CD4-positive, alpha-beta T cell treated with Interleukin-2 at 100 ng/mL for 4 hours (primary cell): ENCODE results near the gene CSH2.

Source experiments
- DNase-seq: peaks from one replicate; pipeline ENCODE4 v3.0.0-alpha.2; 2020; ENCODE audit warnings: low spot score

Gene CSH2

GRCh38 chr17:63833741-63834373 is 39.6 kb downstream of the CSH2 start:
- no peak for DNase-seq

DNA sequence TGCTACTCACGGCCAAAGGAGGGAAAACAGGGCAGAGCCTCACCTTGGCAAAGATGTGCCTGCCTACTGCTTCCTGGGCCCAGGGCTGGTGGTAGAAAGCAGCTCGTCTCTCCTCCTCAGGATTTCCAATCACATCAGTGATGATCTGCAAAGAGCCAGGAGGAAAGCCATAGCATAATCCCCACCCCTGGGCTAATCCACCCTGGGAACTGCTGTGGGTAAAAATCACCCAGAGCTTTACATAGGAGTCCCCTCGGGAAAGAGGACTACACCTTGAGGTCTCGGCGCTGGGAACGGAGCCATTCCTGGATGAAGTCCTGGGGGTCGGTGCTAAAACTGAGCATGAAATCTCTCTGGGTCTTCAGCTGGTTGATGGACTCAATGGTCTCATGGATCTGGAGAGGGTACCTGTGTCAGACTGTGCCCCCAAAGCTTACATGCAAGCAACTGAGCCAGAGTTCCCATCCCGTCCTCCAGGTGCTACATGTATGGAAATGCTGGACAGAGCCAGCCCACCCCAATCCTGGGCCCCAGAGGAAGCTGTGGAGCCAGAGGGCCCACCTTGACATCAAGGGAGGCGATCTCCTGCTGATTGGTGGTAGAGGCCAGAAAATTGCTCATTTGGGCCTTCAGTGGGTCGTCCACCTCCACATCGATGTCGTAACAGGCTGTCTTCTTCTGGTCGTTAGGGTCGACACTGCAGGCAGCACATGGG is 40.3 kb downstream of the CSH2 start:
- DNase-seq: no peak

GRCh38 chr17:63832455-63832854 is 41.0 kb downstream of the CSH2 start:
- DNase-seq: no peak

DNA sequence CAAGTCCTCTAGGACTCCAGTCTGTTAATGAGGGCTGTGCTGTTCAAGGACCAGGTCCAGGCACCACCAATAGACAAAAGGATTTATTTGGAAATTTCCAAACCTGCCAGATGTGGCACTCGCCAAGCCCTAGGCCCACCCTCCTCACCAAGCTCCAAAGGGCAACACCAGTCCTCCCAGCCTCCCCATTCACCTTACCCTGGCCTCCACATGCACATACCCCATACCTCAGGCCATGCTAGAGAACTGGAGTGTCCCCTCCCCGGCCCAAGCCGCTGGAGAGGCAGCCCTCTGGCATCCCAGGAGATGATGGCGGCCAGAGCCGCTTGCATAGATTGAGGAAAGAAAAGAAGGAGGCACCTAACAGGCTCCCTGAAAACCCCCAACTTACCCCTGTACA is 41.5 kb downstream of the CSH2 start:
- DNase-seq: no peak

DNA sequence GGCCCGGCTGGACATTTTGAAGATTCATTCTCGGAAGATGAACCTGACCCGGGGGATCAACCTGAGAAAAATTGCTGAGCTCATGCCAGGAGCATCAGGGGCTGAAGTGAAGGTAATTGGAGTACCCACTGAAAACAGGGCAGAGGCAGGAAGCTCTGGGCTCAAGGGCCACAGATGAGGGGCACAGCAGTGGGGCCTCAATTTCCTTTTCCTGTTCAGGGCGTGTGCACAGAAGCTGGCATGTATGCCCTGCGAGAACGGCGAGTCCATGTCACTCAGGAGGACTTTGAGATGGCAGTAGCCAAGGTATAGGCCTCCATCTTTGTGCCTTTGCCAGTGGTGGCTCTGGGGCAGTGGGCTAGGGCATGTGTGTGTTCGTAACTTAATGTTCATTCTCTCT is 42.0 kb downstream of the CSH2 start:
- no peak for DNase-seq

DNA sequence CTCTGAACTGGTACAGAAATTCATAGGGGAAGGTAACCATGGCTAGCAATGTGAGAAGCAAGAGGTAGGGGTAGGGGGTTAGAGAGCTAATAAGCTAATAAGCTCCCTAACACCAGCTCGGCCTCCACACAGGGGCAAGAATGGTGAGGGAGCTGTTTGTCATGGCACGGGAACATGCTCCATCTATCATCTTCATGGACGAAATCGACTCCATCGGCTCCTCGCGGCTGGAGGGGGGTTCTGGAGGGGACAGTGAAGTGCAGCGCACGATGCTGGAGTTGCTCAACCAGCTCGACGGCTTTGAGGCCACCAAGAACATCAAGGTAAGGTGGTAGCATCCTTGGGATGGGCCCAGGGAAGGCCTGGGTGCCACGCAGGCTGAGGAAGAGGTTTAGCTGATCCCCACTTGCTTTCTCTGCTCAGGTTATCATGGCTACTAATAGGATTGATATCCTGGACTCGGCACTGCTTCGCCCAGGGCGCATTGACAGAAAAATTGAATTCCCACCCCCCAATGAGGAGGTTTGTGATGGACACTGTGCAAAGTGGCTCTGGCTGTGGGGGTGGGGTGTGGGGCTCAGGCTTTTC is 42.5 kb downstream of the CSH2 start:
- no peak for DNase-seq

DNA sequence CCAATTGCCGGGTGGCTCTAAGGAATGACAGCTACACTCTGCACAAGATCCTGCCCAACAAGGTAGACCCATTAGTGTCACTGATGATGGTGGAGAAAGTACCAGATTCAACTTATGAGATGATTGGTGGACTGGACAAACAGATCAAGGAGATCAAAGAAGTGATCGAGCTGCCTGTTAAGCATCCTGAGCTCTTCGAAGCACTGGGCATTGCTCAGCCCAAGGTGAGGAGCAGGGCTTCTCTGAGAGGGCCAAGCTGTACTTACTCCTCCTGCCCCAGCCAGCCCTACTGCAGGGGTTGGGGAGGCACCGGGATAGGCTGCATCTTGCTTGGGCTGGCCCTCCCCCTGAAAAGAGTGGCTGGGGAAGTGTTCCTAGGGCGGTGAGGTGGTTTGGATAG is 43.2 kb downstream of the CSH2 start:
- DNase-seq: no peak

- no peak for DNase-seq
Measured at GRCh38 chr17:63828936-63829335, 44.5 kb downstream of the CSH2 start.

DNA sequence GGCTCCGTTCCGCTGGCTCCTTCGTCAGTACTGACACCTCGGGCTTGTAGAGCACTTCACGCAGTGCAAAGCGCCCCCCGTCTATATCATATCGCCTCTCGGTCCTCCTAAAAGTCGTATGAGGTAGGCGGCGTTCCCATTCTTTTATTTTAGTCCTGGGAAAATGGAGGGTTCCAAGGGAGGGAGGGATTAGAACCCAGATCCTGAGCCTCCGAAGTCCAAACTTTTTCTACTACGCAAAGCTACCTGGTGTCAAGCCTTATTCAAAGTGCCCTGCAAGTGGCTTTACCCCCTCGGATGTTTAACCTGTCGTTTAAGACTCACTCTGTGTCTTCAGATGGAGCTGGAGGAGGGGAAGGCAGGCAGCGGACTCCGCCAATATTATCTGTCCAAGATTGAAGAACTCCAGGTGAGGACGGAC is 45.7 kb downstream of the CSH2 start:
- DNase-seq: no peak

DNA sequence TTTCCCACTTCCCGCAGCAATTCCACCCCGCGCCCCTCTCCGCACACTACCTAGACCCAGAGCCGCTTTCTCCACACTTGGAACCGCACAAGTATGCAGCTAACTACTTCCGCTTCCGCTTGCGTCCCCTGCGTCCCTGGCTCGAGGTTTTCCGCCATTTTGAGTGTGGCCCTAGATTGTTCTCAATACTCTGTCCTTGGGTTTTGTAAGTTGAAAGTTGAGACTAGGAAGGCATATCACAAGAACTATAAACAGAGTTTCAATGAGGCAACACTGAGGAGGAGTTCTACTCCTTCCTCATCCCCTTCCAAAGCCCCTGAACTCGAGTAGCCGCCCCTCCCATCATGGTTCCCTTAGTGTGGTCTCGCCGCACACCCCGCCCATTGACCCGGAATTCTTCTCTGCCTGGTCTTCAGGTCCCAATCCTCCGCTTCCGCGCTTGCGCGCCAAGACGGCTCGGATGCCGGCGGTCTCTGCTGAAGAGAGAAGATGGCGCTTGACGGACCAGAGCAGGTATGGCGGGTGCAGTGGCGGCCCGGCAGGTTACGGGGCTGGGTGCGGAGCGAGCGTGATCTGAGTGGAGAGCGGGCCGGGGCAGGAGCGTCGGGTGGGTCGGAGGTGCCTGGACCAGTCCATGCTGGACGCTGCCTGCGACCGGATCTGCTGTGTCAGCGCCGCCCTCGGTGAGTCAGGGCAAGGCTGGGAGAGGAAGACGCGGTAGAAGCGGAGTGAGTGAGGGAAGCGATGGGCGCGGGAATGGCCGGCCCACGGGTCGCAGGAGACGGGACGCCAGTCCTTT is 46.3 kb downstream of the CSH2 start, which contains the start of the genes FTSJ3 and PSMC5:
FTSJ3 (minus strand) TSS at position 662 of the 799 bp plus-strand sequence. CDS start 761 bp downstream, outside the sequence.
PSMC5 (plus strand) TSS at position 430 of the 799 bp plus-strand sequence; CDS start at position 490, 60 bp downstream.
- peak; percentile 96 for DNase-seq

DNA sequence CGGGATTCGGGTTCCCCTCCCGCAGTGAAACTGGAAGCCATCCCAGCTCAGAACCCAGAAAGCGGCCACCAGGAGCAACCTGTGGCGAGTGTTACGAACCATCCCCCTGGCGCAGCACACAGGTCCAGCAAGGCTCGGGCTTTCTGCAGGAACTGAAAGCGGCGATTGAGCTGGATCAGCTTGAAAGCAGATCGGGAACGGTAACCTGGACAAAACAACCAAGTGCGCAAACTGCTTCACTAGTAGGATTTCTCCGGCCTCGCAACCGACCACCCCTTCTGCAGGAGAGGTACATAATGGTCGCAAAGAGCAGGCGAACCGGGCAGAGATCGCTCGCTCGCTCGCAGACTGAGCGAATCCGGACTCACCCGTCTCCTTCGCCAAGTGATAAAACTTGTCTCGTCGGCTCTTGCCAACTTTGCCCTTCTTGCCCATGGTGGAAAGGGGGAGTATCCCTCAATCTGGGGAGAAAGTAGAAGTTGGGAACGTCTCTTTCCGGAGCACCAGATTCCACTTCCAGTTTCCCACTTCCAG is 46.9 kb downstream of the CSH2 start:
- peak; percentile 19 for DNase-seq

GRCh38 chr17:63824362-63824761 is 49.1 kb downstream of the CSH2 start:
- DNase-seq: no peak

GRCh38 chr17:63823659-63824331 is 49.7 kb downstream of the CSH2 start:
- no peak for DNase-seq

DNA sequence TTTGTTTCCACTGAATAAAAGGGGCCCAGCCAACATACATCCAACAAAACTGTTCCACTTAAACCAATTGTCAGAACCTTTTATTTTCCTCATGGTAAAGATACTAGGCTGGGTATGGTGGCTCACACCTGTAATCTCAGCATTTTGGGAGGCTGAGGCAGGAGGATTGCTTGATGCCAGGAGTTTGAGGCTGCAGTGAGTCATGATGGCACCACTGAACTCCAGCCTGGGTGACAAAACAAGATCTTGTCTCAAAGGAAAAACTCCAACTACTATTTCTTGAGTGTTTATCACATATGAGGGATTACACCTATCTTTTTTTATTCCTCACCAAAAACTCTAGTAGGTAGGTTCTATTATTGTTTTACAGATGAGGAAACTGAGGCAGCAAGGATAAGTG is 50.9 kb downstream of the CSH2 start:
- no peak for DNase-seq
